Activated CD4-positive, alpha-beta T cell treated with anti-CD3 and anti-CD28 coated beads, Interleukin-2, amount 10 ng/mL, durations not matched to agents 24 days and 14 days (primary cell): Measurements from ENCODE around the gene FAM83D. TPM values are rescaled to one million over a fixed set of nuclear protein-coding genes. Genes with fewer than 3 reads are reported as not detected.
"Not testable (repeated sequence)": the region's sequence is repeated elsewhere in the genome, so short reads cannot be mapped to it uniquely, and the experiment has no call there.

ENCODE experiments used
- DNase-seq: peaks from one replicate; pipeline ENCODE4 v3.0.0; 2022
- H3K27ac Mint-ChIP-seq: one replicate; pipeline ENCODE4 v1.8.0; 2022; ENCODE audit warnings: mild to moderate bottlenecking, mixed read lengths
- H3K27me3 Mint-ChIP-seq: one replicate; pipeline ENCODE4 v1.8.0; 2022; ENCODE audit warnings: mixed read lengths
- H3K36me3 Mint-ChIP-seq: one replicate; pipeline ENCODE4 v1.8.0; 2022; ENCODE audit warnings: low read depth, mild to moderate bottlenecking, mixed read lengths
- H3K4me1 Mint-ChIP-seq: one replicate; pipeline ENCODE4 v1.8.0; 2021; ENCODE audit warnings: mixed read lengths
- H3K4me3 Mint-ChIP-seq: one replicate; pipeline ENCODE4 v1.8.0; 2022; ENCODE audit warnings: mild to moderate bottlenecking, moderate library complexity, mixed read lengths
- H3K9me3 Mint-ChIP-seq: one replicate; pipeline ENCODE4 v1.8.0; 2021; ENCODE audit warnings: mixed read lengths
- intact Hi-C: fragments of 100-400 bp; cut with micrococcal nuclease; formaldehyde crosslinking; loops from one replicate; pipeline ENCODE4 v1.15.1; 2023
- total RNA-seq: library from RNA; stranded (reverse); gene quantifications from 2 replicates; pipeline ENCODE4 v1.2.3, GENCODE V29; 2022

Gene FAM83D
- total RNA-seq, 1 donor from 2014 or later = 13.7 TPM

DNA sequence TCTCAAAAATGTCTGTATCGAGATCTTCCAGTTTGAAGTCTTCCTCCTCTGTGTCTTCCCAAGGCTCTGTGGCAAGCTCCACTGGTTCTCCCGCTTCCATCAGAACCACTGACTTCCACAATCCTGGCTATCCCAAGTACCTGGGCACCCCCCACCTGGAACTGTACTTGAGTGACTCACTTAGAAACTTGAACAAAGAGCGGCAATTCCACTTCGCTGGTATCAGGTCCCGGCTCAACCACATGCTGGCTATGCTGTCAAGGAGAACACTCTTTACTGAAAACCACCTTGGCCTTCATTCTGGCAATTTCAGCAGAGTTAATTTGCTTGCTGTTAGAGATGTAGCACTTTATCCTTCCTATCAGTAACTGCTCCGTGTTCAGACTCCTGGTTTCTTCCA, 25.9 kb downstream of the FAM83D start:
- H3K4me3 Mint-ChIP-seq = no peak overlapping the region
- peaks cover 2% of the 10 kb centered on the region for H3K4me1 Mint-ChIP-seq
- H3K9me3 Mint-ChIP-seq = no peaks in the 10 kb centered on the region
- peaks cover 45% of the 10 kb centered on the region for H3K36me3 Mint-ChIP-seq
- no peaks in the 10 kb centered on the region for H3K27me3 Mint-ChIP-seq
- no peak overlapping the region for H3K27ac Mint-ChIP-seq
- no peak for DNase-seq
- intact Hi-C loops = no loop called here

DNA sequence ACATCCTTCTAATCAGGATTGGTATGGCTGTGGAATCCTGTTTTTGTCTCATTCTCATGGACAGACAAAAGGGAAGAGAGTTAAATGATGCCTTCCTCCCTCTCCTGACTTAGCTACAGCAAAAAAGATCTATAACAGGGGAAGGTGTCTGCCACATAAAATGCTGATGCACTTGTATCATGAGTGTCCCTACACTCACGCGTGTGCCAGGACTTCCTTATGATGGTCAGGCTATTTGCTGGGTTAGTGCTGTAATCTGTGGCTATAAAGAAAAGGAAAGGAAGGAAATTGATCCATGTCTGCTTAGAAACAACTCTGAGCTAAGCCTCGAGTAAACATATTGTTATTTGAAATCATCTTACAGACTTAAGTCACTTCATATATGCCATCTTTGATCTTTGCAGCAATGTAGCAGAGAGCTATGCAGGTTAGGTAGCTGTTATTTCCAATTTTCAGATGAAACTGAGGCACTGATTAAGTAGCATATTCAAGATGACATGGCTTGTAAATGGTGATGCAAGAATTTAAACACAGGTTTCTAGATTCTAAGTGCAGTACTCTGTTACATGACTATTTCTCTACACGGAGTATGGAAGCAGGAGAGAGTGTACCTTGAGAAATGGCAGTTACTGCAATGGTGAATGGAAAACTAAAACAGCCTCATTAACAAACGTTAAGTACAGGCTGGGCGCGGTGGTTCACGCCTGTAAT, 27.6 kb downstream of the FAM83D start:
- Mint-ChIP-seq H3K27ac (no peak overlapping the region), H3K4me3 (no peak overlapping the region), H3K4me1 (peaks cover 2% of the 10 kb centered on the region), H3K27me3 (no peaks in the 10 kb centered on the region), H3K36me3 (peaks cover 33% of the 10 kb centered on the region), H3K9me3 (no peaks in the 10 kb centered on the region)
- DNase-seq = no peak
- intact Hi-C loops = no loop called here

DNA sequence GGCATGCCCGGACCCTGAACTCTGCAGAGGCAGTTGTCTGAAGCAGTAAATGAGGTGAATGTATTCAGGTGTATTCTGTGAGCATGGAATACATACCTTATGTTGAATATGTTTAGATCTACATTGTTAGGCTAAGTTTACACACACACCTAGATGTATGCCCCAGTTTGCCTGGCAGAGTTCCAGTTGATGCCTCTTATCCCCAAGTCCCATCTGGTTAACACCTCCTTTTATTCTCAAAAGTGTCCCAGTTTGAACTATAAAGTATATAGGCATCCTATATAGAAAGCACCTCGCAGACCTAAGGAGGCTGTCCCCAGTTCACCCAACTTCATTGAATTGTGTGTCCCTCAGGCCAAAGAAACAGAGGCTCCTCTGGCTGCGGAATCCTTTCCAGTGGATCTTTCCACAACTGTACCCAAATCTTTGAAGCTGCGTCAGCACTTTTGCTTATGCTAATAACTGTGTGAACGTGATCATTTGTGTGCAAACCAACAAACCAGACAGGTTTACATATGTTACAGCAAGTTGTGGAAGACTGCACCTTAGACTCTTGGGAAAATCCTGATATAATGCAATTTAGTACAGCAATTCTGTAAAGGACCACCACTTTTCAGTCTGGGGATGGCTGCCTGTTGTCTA, 31.1 kb downstream of the FAM83D start:
- Mint-ChIP-seq H3K27ac (no peak overlapping the region), H3K4me3 (no peak overlapping the region), H3K4me1 (peaks cover 11% of the 10 kb centered on the region), H3K36me3 (peaks cover 10% of the 10 kb centered on the region), H3K27me3 (no peaks in the 10 kb centered on the region), H3K9me3 (no peaks in the 10 kb centered on the region)
- intact Hi-C loops = no loop called here
- DNase-seq = no peak

DNA sequence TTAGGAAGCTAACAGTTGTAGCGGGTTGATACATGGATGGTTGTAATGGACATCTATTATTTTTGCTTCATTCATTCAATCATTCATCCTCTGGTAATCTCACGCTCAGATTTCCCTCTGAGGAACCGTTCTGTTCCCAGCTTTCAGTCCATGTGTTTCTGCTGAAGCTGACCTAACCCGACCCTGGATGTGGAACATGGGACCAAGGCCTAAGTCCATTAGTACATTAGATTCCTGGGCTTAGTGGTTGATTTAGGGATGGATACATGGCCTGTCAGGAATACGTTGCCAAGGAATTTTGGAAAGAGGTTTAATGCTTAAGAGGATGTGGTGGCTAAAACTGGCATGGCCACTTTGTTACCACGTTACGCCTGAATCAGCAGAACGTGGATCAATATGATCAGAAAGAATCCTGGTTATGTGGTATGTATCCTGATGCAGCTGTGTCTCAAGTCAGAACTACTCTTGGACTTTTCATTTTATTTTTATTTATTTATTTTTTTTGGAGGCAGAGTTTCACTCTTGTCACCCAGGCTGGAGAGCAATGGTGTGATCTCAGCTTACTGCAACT, 31.8 kb downstream of the FAM83D start:
- Mint-ChIP-seq H3K27me3 (no peaks in the 10 kb centered on the region), H3K27ac (no peak overlapping the region), H3K4me3 (no peak overlapping the region), H3K9me3 (no peaks in the 10 kb centered on the region), H3K36me3 (peaks cover 10% of the 10 kb centered on the region), H3K4me1 (peaks cover 15% of the 10 kb centered on the region)
- intact Hi-C loops = no loop called here
- no peak for DNase-seq

DNA sequence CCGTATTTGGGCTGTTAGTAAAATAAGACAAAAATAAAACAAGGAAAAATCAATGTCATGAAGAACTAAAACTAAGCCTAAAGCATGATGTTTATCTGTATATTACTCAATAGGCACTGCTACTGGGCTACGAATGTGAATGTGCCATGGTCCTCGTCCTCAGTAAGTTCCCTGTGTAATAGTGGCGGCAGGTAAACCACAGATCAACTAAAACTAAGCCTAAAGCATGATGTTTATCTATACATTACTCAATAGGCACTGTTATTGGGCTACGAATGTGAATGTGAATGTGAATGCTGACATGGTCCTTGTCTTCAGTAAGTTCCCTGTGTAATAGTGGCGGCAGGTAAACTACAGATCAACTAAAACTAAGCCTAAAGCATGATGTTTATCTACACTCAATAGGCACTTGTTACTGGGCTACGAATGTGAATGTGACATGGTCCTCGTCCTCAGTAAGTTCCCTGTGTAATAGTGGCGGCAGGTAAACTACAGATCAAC, 34.0 kb downstream of the FAM83D start:
- H3K9me3 Mint-ChIP-seq, DNase-seq, H3K4me3 Mint-ChIP-seq, intact Hi-C loops, H3K27ac Mint-ChIP-seq, H3K27me3 Mint-ChIP-seq: not testable (repeated sequence)
- peaks cover 21% of the 10 kb centered on the region for H3K4me1 Mint-ChIP-seq
- peaks cover 13% of the 10 kb centered on the region for H3K36me3 Mint-ChIP-seq

DNA sequence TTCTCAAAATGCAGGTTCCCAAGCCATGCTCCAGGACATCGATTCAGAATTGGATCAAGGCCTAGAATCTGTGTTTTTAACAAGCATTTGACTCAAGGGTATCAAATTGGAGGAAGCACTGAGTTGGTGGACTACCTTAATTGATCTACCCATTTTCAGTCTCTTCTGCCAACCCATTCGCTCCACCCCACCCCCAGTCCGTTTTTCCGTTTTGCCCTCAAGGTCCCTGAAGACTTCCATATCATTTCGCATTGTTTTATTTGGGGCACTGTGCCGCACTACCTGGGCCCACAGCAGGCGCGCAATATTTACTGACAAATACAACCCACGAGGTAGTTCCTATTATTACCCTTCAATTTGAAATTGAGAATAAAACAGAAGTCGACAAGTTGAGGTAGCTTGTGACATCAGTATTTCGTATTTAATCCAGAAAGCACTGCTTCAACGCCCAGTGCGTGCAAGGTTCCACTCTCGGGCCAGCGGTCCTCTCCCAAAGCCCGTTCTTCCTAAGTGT, 35.4 kb downstream of the FAM83D start:
- H3K27me3 Mint-ChIP-seq = no peaks in the 10 kb centered on the region
- H3K9me3 Mint-ChIP-seq = no peaks in the 10 kb centered on the region
- H3K27ac Mint-ChIP-seq = peak overlapping the region; percentile 99
- peaks cover 17% of the 10 kb centered on the region for H3K36me3 Mint-ChIP-seq
- intact Hi-C loops = loop anchor here (1.0 kb wide), 6 partner anchors 35 to 213 kb away; partner anchors contain the start of genes ACTR5 and FAM83D
- no peak for DNase-seq
- H3K4me1 Mint-ChIP-seq = peaks cover 23% of the 10 kb centered on the region
- H3K4me3 Mint-ChIP-seq = peak overlapping the region; percentile 98

DNA sequence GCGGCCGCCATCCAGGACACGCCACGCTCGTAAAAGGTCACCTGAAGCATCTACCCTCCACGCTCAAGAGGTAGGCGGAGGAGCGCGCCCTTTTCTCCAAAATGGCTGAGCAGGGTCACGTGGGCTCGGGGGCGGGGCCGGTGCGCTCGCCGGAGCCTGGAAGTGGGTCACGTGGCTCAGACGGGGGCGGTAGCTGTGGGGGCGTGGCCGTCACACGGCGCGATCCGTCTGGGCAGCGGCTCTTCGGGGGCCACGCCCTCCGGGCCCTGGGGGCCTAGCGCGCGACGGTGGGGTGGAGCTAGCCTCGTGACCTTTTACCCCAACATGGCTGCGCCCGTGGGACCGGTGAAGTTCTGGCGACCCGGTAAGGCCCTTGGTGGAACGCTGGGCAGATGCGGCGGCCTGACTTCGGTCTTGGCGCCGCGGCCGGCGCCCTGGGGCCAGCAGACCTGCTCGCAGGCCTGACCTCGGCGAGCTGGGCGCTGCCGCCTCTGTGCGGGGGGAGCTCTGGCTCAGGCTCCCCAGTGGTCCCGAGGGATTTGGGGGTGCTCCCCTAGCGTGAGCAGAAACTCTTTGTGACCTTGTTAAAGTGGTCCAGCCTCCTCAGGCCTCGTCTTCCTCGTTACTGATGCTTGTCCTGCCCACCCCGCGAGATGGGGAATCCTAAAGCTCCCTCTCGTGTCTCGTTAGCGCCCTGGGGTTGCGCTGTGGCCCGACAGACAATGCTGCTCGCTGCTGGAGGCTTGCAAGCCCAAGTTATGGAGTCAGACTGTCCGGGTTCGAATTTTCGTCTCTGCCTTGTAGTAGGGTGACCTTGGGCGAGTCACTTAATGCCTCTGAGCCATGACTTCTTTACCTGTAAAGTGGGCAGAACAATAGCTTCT, 36.1 kb downstream of the FAM83D start, which contains the start of gene DHX35:
Gene DHX35 (plus strand): TSS at position 301 of the 884 bp plus-strand sequence. CDS start 24 bp downstream, at position 325.
- no peaks in the 10 kb centered on the region for H3K9me3 Mint-ChIP-seq
- peaks cover 17% of the 10 kb centered on the region for H3K36me3 Mint-ChIP-seq

DNA sequence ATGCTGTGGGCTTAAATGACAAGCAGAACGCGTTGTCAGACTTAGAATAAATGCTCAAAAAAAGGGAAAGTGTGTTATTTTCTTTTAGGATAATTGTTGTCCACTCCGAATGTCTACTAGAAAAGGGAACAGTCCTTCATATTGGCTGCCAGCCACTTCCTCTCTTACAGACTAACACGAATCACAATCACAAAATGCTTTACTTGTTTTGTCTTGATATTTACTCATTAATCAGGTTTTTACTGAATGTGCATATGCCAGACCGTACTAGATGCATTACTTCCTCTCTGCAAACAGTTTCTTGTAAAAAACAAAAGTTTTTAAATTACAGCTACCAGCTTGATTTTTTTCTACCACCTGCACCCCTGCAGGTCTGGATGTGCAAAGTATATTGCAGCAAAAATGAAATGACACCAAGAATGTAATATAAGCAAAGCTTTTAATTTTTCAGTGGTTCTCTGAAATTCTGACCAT, 36.7 kb downstream of the FAM83D start:
- Mint-ChIP-seq H3K9me3 (no peaks in the 10 kb centered on the region), H3K4me3 (peak overlapping the region; percentile 98), H3K27ac (peak overlapping the region; percentile 98), H3K36me3 (peaks cover 18% of the 10 kb centered on the region), H3K27me3 (no peaks in the 10 kb centered on the region), H3K4me1 (peaks cover 23% of the 10 kb centered on the region)
- intact Hi-C loops = loop anchor here (1.0 kb wide), 6 partner anchors 34 to 215 kb away; partner anchors contain the start of genes ACTR5 and FAM83D
- no peak for DNase-seq

More for the DNA sequence above, 36.1 kb downstream of the FAM83D start, which contains the start of gene DHX35:
- H3K4me3 Mint-ChIP-seq = peak within 1 kb of the TSS; percentile 98
- intact Hi-C loops = loop anchor here (1.0 kb wide), 6 partner anchors 35 to 214 kb away; partner anchors contain the start of genes ACTR5 and FAM83D
- peak; percentile 100 for DNase-seq
- no peaks in the 10 kb centered on the region for H3K27me3 Mint-ChIP-seq
- peaks cover 23% of the 10 kb centered on the region for H3K4me1 Mint-ChIP-seq
- H3K27ac Mint-ChIP-seq = peak within 1 kb of the TSS; percentile 99

DNA sequence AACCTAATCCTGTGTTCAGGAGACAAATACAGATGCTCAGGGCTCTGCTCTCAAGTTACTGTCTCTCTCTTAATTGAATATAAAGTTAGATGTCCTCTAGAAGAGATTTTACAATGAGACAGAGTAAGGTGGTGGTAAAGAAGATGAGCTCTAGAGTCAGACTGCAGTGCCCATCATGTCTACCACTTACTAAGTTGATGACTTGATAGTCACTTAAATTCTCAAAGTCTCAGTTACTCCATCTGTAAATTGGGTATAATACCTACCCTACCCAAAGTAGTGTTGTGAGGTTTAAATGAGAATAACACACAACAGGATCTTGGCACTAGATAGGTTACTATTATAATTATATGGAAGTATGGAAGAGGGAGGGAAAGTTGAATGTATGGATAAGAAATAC, 37.5 kb downstream of the FAM83D start:
- H3K36me3 Mint-ChIP-seq = peaks cover 20% of the 10 kb centered on the region
- intact Hi-C loops = no loop called here
- H3K4me1 Mint-ChIP-seq = peaks cover 23% of the 10 kb centered on the region
- no peak for DNase-seq
- H3K27ac Mint-ChIP-seq = no peak overlapping the region
- H3K4me3 Mint-ChIP-seq = no peak overlapping the region
- H3K27me3 Mint-ChIP-seq = no peaks in the 10 kb centered on the region
- H3K9me3 Mint-ChIP-seq = no peaks in the 10 kb centered on the region

DNA sequence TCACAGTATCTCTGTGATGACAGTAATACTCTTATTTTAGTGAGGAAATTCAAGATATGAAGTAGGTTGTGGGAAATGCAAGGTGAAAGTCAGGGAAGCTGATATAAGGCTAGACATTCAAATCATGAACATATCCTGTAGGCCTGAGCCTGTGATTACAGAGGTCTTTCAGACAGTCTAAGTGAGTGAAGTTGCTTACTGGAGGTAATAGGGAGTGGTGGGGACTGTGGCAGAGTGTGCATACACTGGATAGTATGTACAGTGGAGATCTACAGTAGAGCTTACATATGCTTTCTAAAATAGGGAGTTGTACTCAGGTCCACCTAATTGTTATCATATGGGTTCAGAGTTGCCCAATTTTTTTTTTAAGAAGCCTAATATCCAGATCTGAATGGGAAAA, 39.0 kb downstream of the FAM83D start:
- Mint-ChIP-seq H3K36me3 (peaks cover 25% of the 10 kb centered on the region), H3K27me3 (no peaks in the 10 kb centered on the region)

DNA sequence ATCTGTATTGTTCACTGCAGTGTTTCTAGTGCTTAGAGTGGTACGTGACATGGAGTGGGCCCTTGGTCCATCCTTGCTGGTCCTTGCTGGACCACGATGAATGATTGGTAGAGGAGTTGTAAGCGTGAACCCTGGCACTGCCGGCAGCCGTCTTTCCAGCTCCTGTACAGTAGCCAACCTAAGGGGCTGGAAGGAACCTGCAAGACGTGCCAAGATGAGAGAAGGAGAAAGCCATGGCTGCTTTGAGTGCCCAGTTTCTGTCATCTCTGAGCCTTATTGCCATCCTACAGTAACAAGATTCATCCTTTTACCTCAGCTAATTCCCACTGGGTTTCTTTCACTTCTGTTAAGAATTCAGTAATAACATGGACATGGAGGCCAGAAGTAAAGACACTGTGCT, 41.9 kb downstream of the FAM83D start:
- Mint-ChIP-seq H3K36me3 (peaks cover 36% of the 10 kb centered on the region), H3K4me1 (peaks cover 8% of the 10 kb centered on the region), H3K27ac (no peak overlapping the region), H3K27me3 (no peaks in the 10 kb centered on the region), H3K4me3 (no peak overlapping the region), H3K9me3 (no peaks in the 10 kb centered on the region)
- intact Hi-C loops = no loop called here
- DNase-seq = no peak

More for the DNA sequence above, 39.0 kb downstream of the FAM83D start:
- Mint-ChIP-seq H3K9me3 (no peaks in the 10 kb centered on the region), H3K4me3 (no peak overlapping the region), H3K27ac (no peak overlapping the region), H3K4me1 (peaks cover 23% of the 10 kb centered on the region)
- DNase-seq = no peak
- intact Hi-C loops = no loop called here

DNA sequence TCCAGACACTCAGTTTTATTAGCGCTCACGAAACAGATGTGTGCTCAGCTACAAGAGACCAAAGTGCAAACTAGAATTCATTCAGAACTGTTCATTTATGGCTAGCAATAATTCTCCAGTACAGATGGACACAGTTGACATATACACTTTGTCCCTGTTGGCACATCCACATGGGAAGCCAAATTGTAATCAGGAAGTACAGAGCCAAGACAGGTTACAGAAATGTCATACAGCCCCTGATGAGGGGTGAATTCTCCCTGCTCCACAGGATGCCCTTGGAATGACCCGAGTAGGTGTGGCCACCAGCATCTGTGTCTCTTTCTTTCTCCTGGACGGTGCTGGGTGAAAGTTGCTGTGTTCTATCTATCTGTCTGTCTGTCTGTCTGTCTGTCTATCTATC, 43.5 kb downstream of the FAM83D start:
- intact Hi-C loops = no loop called here
- Mint-ChIP-seq H3K27ac (no peak overlapping the region), H3K4me1 (peaks cover 9% of the 10 kb centered on the region), H3K36me3 (peaks cover 39% of the 10 kb centered on the region), H3K4me3 (no peak overlapping the region), H3K9me3 (no peaks in the 10 kb centered on the region), H3K27me3 (no peaks in the 10 kb centered on the region)
- no peak for DNase-seq

DNA sequence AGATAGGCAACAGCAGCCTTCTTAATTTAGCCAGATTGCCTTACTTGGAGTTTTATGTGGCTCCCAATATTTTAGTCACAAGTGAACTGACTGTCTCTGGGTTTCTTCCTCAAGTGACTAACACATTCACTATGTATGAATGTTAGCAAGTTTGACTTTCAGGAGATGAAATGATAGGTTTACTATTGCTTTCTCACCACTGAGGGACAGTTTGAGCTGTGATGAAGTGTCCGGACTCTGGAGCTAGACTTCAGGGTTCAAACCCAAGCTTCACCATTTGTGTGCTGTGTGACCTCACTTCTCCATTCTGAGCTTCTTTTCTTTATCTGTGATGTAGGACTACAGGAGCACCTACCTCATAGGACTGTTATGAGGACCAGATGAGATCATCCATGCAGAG, 44.1 kb downstream of the FAM83D start:
- H3K9me3 Mint-ChIP-seq = no peaks in the 10 kb centered on the region
- intact Hi-C loops = no loop called here
- no peak overlapping the region for H3K4me3 Mint-ChIP-seq
- no peak for DNase-seq
- H3K27me3 Mint-ChIP-seq = no peaks in the 10 kb centered on the region
- peaks cover 37% of the 10 kb centered on the region for H3K36me3 Mint-ChIP-seq
- no peak overlapping the region for H3K27ac Mint-ChIP-seq
- H3K4me1 Mint-ChIP-seq = peaks cover 9% of the 10 kb centered on the region
